ENCODE measurements around the gene SRRD. TPM values are rescaled to one million over a fixed set of nuclear protein-coding genes. Genes with fewer than 3 reads are reported as not detected.
"Not testable (repeated sequence)": the region's sequence is repeated elsewhere in the genome, so short reads cannot be mapped to it uniquely, and the experiment has no call there.

SRRD gene
- 10 to 100 TPM; 19.5 to 20.7 TPM for total RNA-seq
- 10 to 100 TPM; 17.6 to 28.9 TPM for polyA plus RNA-seq

GRCh38 chr22:26483439-26484359 lies at the start of gene SRRD, which contains the start of gene HPS4:
TSS of gene SRRD (plus strand) at chr22:26483877. CDS start at chr22:26483891, 14 bp downstream.
TSS of gene HPS4 (minus strand) at chr22:26483783. CDS start at chr22:26481762, 2,021 bp downstream.
- Mint-ChIP-seq H3K9me3 (peaks cover 0 to 3% (median 0%) of the 10 kb centered on the region in 8 donors), H3K27me3 (no peaks in the 10 kb centered on the region), H3K4me3 (peak within 1 kb of the TSS; percentile 91 to 98 (median 92)), H3K36me3 (peaks cover 18 to 52% of the 10 kb centered on the region in 2 donors), H3K27ac (peak within 1 kb of the TSS; percentile 93 to 99 (median 99)), H3K4me1 (peaks cover 50 to 79% (median 66%) of the 10 kb centered on the region in 4 donors)
- Histone ChIP-seq H3K4me1 (ENCODE audit: insufficient read depth, low read length) (peaks cover 70% of the 10 kb centered on the region), H3K36me3 (ENCODE audit: insufficient read depth, low read length) (peaks cover 11% of the 10 kb centered on the region), H3K27me3 (ENCODE audit: insufficient read depth, low read length) (no peaks in the 10 kb centered on the region), H3K9me3 (ENCODE audit: control insufficient read depth in 1 of 2, low read length in 2 of 2) (no peaks in the 10 kb centered on the region), H3K27ac (ENCODE audit: low read depth, low read length) (peak within 1 kb of the TSS; percentile 95), H3K4me3 (ENCODE audit: low read length in 2 of 2) (peak within 1 kb of the TSS; percentile 51 to 92)
- DNase-seq, result peak; percentile 91 to 96 (median 94)
- ChIA-PET POLR2A (ENCODE audit: partially characterized antibody) (interaction anchor here (0.7 to 6.4 kb wide), 28 partner anchors 9 to 1436 kb away, joined by 3 to 68 read pairs (median 6); partner anchors contain the start of genes ASPHD2, MIAT, PITPNB and TFIP11), CTCF (ENCODE audit: partially characterized antibody) (interaction anchor here (0.9 to 4.1 kb wide), 4 partner anchors 19 to 183 kb away, joined by 3 to 17 read pairs (median 6); partner anchors contain the start of gene TFIP11)
- intact Hi-C loops (cut with micrococcal nuclease), result loop anchor here (1.0 to 2.0 kb wide), 5 partner anchors 29 to 189 kb away; partner anchors contain the start of genes ASPHD2, TFIP11 and TPST2

- Mint-ChIP-seq H3K4me3 (no peak overlapping the region), H3K4me1 (peaks cover 10 to 39% (median 16%) of the 10 kb centered on the region in 4 donors), H3K36me3 (peaks cover 16 to 20% of the 10 kb centered on the region in 2 donors), H3K27me3 (no peaks in the 10 kb centered on the region), H3K27ac (peak overlapping the region in 2 of 7 donors; percentile 1 to 53), H3K9me3 (no peaks in the 10 kb centered on the region)
- Histone ChIP-seq H3K9me3 (ENCODE audit: control insufficient read depth in 1 of 2, low read length in 2 of 2) (no peaks in the 10 kb centered on the region), H3K4me1 (ENCODE audit: insufficient read depth, low read length) (peaks cover 18% of the 10 kb centered on the region), H3K36me3 (ENCODE audit: insufficient read depth, low read length) (peaks cover 4% of the 10 kb centered on the region), H3K4me3 (ENCODE audit: low read length in 2 of 2) (no peak overlapping the region), H3K27me3 (ENCODE audit: insufficient read depth, low read length) (no peaks in the 10 kb centered on the region), H3K27ac (ENCODE audit: low read depth, low read length) (no peak overlapping the region)
- no peak for DNase-seq
- POLR2A ChIA-PET (ENCODE audit: partially characterized antibody), result no interaction called here
- CTCF ChIA-PET (ENCODE audit: partially characterized antibody), result no interaction called here
- intact Hi-C loops (cut with micrococcal nuclease), result no loop called here
Measured at GRCh38 chr22:26435327-26436093, 48.2 kb upstream of the SRRD start.

- H3K9me3 Mint-ChIP-seq, result no peaks in the 10 kb centered on the region
- intact Hi-C loops (cut with micrococcal nuclease), result no loop called here
- peak overlapping the region in 1 of 8 donors; percentile 47 for H3K4me3 Mint-ChIP-seq
- Histone ChIP-seq H3K4me1 (ENCODE audit: insufficient read depth, low read length) (peaks cover 12% of the 10 kb centered on the region), H3K9me3 (ENCODE audit: control insufficient read depth in 1 of 2, low read length in 2 of 2) (no peaks in the 10 kb centered on the region), H3K4me3 (ENCODE audit: low read length in 2 of 2) (no peak overlapping the region), H3K36me3 (ENCODE audit: insufficient read depth, low read length) (peaks cover 4% of the 10 kb centered on the region), H3K27me3 (ENCODE audit: insufficient read depth, low read length) (no peaks in the 10 kb centered on the region), H3K27ac (ENCODE audit: low read depth, low read length) (no peak overlapping the region)
- peaks cover 16 to 20% of the 10 kb centered on the region in 2 donors for H3K36me3 Mint-ChIP-seq
- CTCF ChIA-PET (ENCODE audit: partially characterized antibody), result interaction anchor here (0.9 kb wide), 1 partner anchor 12 kb away, joined by 4 read pairs; no protein-coding TSS in a partner anchor
- H3K27me3 Mint-ChIP-seq, result no peaks in the 10 kb centered on the region
- DNase-seq, result no peak
- H3K27ac Mint-ChIP-seq, result peak overlapping the region in 1 of 7 donors; percentile 37
- H3K4me1 Mint-ChIP-seq, result peaks cover 7 to 27% (median 12%) of the 10 kb centered on the region in 4 donors
- POLR2A ChIA-PET (ENCODE audit: partially characterized antibody), result no interaction called here
Measured at GRCh38 chr22:26436903-26437515, 46.7 kb upstream of the SRRD start.

GRCh38 chr22:26437694-26438392 lies 45.8 kb upstream of the SRRD start:
- intact Hi-C loops (cut with micrococcal nuclease), result no loop called here
- H3K36me3 ChIP-seq (ENCODE audit: insufficient read depth, low read length), result peaks cover 4% of the 10 kb centered on the region
- H3K4me1 ChIP-seq (ENCODE audit: insufficient read depth, low read length), result peaks cover 12% of the 10 kb centered on the region
- CTCF ChIA-PET (ENCODE audit: partially characterized antibody), result interaction anchor here (0.9 kb wide), 1 partner anchor 11 kb away, joined by 4 read pairs; no protein-coding TSS in a partner anchor
- no peak overlapping the region for H3K4me3 ChIP-seq (ENCODE audit: low read length in 2 of 2)
- peak overlapping the region in 2 of 7 donors; percentile 29 to 72 for H3K27ac Mint-ChIP-seq
- POLR2A ChIA-PET (ENCODE audit: partially characterized antibody), result no interaction called here
- no peaks in the 10 kb centered on the region for H3K9me3 Mint-ChIP-seq
- no peaks in the 10 kb centered on the region for H3K27me3 ChIP-seq (ENCODE audit: insufficient read depth, low read length)
- peaks cover 7 to 32% (median 11%) of the 10 kb centered on the region in 4 donors for H3K4me1 Mint-ChIP-seq
- no peak overlapping the region for H3K4me3 Mint-ChIP-seq
- no peak overlapping the region for H3K27ac ChIP-seq (ENCODE audit: low read depth, low read length)
- DNase-seq, result no peak
- no peaks in the 10 kb centered on the region for H3K9me3 ChIP-seq (ENCODE audit: control insufficient read depth in 1 of 2, low read length in 2 of 2)
- H3K36me3 Mint-ChIP-seq, result peaks cover 16 to 18% of the 10 kb centered on the region in 2 donors
- H3K27me3 Mint-ChIP-seq, result no peaks in the 10 kb centered on the region

GRCh38 chr22:26438776-26439175 lies 44.9 kb upstream of the SRRD start:
- peaks cover 7 to 32% (median 11%) of the 10 kb centered on the region in 4 donors for H3K4me1 Mint-ChIP-seq
- H3K27me3 Mint-ChIP-seq; H3K27ac ChIP-seq (ENCODE audit: low read depth, low read length); H3K36me3 ChIP-seq (ENCODE audit: insufficient read depth, low read length); H3K9me3 ChIP-seq (ENCODE audit: control insufficient read depth in 1 of 2, low read length in 2 of 2); intact Hi-C loops (cut with micrococcal nuclease); H3K9me3 Mint-ChIP-seq; CTCF ChIA-PET (ENCODE audit: partially characterized antibody); H3K27me3 ChIP-seq (ENCODE audit: insufficient read depth, low read length); H3K4me3 ChIP-seq (ENCODE audit: low read length in 2 of 2); DNase-seq; H3K4me3 Mint-ChIP-seq: not testable (repeated sequence)
- POLR2A ChIA-PET (ENCODE audit: partially characterized antibody), result interaction anchor here (0.7 kb wide), 1 partner anchor 10 kb away, joined by 3 read pairs; no protein-coding TSS in a partner anchor
- peak overlapping the region in 1 of 7 donors; percentile 62 for H3K27ac Mint-ChIP-seq
- H3K4me1 ChIP-seq (ENCODE audit: insufficient read depth, low read length), result peaks cover 12% of the 10 kb centered on the region
- peaks cover 16 to 18% of the 10 kb centered on the region in 2 donors for H3K36me3 Mint-ChIP-seq

GRCh38 chr22:26439559-26439958 lies 44.1 kb upstream of the SRRD start:
- ChIA-PET CTCF (ENCODE audit: partially characterized antibody) (no interaction called here), POLR2A (ENCODE audit: partially characterized antibody) (no interaction called here)
- H3K9me3 ChIP-seq (ENCODE audit: control insufficient read depth in 1 of 2, low read length in 2 of 2), result no peaks in the 10 kb centered on the region
- Mint-ChIP-seq H3K27me3 (no peaks in the 10 kb centered on the region), H3K4me3 (no peak overlapping the region), H3K27ac (no peak overlapping the region), H3K9me3 (no peaks in the 10 kb centered on the region), H3K36me3 (peaks cover 9 to 14% of the 10 kb centered on the region in 2 donors), H3K4me1 (peaks cover 7 to 32% (median 11%) of the 10 kb centered on the region in 4 donors)
- intact Hi-C loops (cut with micrococcal nuclease), result no loop called here
- no peak overlapping the region for H3K4me3 ChIP-seq (ENCODE audit: low read length in 2 of 2)
- H3K4me1 ChIP-seq (ENCODE audit: insufficient read depth, low read length), result peaks cover 12% of the 10 kb centered on the region
- H3K36me3 ChIP-seq (ENCODE audit: insufficient read depth, low read length), result no peaks in the 10 kb centered on the region
- no peak for DNase-seq
- H3K27me3 ChIP-seq (ENCODE audit: insufficient read depth, low read length), result no peaks in the 10 kb centered on the region
- H3K27ac ChIP-seq (ENCODE audit: low read depth, low read length), result no peak overlapping the region
